ENCODE measurements around the gene ZNF322. TPM values are rescaled to one million over a fixed set of nuclear protein-coding genes. Genes with fewer than 3 reads are reported as not detected.
A peak's percentile ranks its signal among the peaks of the same experiment; 100 is the strongest.
"Not testable (repeated sequence)": the region's sequence is repeated elsewhere in the genome, so short reads cannot be mapped to it uniquely, and the experiment has no call there.

Gene ZNF322, protein sequence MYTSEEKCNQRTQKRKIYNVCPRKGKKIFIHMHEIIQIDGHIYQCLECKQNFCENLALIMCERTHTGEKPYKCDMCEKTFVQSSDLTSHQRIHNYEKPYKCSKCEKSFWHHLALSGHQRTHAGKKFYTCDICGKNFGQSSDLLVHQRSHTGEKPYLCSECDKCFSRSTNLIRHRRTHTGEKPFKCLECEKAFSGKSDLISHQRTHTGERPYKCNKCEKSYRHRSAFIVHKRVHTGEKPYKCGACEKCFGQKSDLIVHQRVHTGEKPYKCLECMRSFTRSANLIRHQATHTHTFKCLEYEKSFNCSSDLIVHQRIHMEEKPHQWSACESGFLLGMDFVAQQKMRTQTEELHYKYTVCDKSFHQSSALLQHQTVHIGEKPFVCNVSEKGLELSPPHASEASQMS
- polyA plus RNA-seq (2013, experiment 1 of 2; ENCODE audit: insufficient read length): 14.0 TPM
- 13.1 TPM for polyA plus RNA-seq (2013, experiment 2 of 2; ENCODE audit: insufficient read length)

DNA sequence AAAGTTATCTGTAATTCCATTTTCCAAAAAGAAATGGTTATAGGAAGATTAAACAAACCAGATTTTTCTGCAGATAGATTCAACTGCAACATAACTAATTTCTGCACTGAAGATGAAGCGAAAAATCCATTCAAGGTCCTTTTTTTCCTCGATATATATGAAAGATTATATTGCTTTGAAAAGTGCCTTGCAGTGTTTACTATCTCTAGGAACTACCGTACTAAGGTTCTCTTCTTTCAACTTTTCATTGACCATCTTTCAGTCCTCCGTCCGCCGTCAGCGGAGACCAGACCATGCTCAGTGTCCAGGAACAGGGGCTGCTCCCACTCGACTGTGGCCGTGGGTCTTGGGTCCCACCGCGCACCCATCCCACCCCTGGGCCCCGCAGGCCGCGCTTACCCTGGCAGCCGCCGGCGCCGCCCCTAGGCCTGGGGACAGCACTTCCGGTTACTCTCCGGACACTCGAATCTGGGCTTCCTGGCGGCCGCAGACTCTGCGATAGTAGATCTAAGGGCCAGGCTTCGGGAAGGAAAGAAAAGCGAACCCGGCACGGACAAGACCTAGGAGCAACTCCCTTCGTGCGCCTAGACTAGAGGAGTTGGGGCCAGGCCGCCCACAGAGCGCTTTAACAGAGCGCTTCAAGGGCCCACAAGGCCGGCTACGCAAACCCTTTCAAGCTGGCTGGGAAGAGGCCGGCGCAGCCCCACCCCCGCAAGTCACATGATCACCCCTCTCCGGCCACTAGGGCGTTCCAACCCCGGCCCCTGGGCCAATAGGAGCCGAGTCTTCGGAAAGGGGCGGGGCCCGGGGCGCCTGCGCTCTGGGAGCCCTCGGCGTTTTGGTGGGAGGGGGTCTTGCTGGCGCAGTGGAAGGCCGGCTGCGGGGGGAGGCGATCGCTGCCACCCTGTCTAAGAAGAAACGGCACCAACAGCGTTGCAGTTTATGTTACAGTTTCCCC, at the start of gene ZNF322:
ZNF322 (minus strand) TSS at position 705 of the 958 bp plus-strand sequence. CDS start 21,193 bp downstream, outside the sequence.
- DNase-seq: peak; percentile 92

- DNase-seq: not testable (repeated sequence)
Measured at GRCh38 chr6:26705780-26706179, 46.2 kb upstream of the ZNF322 start.

DNA sequence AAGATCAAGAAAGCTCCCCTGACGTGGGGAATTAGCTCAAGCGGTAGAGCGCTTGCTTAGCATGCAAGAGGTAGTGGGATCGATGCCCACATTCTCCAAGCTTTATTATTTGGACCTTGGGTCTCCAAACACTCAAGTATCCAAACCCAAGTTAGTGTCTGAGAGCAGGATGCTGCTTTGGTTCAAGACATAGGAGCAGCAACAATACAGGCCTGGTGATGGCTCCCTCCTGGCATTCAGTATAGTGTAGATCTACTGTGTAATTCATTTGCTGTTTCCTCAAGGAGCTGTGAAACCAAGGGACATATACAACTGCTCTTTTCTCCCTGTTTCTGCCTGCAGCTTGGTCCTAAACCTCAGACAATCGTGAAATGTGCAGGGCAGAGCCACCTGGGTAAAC, 45.8 kb upstream of the ZNF322 start:
- not testable (repeated sequence) for DNase-seq

DNA sequence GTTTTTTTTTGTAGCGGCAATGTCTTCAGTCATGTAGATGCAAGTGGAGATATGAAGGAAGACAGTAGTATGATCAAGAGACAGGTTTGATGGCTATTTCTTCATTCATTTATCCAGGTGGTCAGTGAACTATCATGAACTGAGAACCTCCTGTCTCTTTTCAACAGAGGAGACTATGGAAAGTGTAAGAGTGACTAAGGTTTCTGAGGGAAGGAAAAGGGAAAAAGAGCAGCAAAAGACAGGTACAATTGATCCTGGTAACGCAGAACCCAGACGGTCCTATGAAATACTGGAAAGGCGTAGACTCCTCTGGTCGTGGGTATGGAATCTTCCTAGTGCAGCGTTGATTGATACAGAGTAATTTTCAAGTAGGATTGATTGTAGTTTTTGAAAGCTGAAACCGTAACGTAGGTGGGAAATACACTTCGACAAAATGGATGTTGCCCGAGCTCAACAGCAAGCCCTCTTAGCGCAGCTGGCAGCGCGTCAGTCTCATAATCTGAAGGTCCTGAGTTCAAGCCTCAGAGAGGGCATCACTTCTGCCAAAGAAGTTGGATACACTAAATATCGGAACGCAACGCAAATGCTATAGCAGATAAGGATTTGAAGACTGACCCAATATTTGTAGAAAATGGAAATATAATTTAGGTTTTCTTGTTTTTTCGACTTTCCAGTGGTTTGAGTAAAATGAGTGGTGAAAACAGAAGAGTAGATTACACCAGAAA, 41.6 kb upstream of the ZNF322 start:
- DNase-seq: not testable (repeated sequence)

DNA sequence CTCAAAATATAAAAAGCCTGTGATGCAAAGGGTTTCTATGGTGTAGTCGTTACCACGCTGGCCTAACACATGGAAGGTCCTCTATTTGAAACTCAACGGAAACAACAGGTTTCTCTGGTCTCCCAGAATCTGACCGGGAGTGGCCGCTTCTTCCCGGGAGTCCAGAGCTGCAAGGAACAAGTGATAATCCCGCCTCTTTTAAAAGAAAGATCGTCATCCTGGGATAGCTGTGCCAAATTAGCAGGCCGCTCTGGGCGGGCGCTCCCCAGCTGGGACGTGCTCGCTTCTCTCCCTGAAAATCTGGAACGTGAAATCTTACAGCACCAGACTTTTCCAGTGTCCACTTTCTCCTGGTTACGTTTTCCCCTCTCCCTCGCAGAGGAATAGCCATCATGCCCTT, 38.0 kb upstream of the ZNF322 start:
- DNase-seq: not testable (repeated sequence)

DNA sequence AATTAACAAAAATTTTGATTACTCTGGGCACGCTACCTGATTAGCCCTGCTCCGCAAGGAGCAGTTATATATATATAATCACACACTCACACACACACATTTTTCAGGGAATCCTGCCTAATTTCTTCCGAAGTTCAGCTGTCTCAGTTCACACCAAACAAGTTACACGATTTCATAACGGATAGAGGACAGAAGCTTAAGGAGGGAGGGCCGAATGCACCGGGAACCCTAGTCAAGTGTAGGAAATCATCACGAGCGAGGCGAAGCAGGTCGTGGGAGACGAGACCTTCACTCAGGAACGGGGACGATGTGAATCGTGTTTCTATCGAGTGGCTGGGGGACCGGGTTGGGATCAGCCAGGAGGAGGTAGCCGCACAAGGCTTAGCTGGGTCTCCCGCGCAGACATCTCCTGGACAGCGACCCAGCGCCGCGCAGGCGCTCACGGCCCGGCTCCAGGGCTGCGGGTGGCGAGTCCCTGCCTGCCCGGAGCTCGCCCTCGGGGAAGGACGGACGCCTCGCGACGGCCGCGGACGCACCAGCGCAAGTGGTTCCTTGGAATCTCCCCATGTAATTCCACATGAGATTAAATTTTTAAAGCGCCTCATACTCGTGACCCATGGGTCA, 29.9 kb upstream of the ZNF322 start:
- not testable (repeated sequence) for DNase-seq

DNA sequence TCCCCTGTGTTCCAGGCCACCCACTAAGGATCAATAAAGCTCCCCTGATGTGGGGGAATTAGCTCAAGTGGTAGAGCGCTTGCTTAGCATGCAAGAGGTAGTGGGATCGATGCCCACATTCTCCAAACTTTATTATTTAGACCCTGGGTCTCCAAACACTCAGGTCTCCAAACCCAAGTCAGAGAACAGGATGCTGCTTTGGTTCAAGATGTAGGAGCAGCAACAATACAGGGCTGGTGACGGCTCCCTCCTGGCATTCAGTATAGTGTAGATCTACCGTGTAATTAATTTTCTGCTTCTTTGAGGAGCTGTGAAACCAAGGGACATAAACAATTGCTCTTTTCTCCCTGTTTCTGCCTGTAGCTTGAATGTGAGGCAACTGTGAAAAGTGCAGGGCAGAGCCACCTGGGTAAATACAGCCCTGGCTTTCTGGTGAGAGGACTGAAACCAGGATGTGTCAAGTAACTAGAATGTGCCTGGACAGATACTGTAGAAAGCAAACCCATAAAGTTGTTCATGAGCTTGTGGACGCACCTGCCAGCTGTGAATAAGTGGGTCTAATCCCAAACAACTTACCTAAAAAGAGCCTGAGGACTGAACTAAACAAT, 23.0 kb upstream of the ZNF322 start:
- not testable (repeated sequence) for DNase-seq

DNA sequence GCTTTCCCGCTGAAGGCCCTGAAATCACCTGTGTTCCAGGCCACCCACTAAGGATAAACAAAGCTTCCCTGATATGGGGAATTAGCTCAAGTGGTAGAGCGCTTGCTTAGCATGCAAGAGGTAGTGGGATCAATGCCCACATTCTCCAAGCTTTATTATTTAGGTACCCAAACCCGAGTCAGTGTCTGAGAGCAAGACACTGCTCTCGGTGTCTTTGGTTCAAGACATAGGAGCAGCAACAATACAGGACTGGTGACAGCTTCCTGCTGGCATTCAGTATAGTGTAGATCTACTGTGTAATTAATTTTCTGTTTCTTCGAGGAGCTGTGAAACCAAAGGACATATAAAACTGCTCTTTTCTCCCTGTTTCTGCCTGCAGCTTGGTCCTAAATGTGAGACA, 13.7 kb upstream of the ZNF322 start:
- DNase-seq: not testable (repeated sequence)

DNA sequence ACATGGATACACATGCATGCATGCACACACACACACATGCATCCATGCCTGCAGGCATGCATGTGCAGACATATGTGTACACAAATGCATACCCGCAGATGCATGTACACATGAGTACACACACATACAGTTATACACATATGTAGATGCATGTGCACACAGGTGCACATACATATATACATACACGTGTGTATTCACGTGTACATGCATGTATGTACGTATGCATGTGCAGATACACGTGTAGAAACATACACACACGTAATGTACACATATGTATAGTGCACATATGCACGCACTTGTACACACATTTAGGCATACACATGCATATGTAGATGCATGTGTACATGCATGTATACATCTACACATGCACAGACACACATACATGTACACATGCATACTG, 11.0 kb upstream of the ZNF322 start:
- DNase-seq: not testable (repeated sequence)

DNA sequence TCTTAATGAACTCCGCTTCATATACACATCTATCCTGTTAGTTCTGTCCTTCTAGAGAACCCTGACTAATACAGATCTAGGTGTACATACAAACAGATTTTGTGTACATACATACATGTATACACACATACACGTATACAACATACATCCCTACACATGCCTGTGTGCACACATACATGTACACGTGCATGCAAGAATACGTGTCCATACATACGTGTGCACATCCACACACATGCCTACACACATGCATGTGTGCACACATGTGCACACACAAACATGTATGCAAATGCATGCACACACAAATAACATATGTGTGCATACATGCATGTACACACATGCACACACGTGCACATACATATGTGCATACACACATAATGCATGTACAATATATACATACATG, 10.5 kb upstream of the ZNF322 start:
- not testable (repeated sequence) for DNase-seq

DNA sequence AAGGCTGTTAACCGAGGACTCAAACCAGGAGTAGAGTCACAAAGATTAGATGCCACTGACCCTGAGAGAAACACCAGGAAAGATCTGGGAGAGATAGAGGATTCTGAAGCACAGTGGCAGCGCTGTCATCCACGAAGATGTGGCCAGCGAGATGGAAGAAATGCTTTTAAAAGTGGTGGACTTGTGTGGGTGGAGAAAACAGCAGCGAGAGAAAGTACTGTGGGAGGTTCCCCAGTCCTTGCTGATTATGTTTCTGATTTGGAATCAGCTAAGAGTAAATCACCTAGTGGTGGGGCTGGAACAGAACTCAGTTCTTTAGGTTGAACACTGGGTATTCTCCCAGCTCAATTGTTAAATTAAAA, 435 bp upstream of the ZNF322 start:
- peak; percentile 28 for DNase-seq

GRCh38 chr6:26657256-26657655, 2.3 kb downstream of the ZNF322 start:
- no peak for DNase-seq

GRCh38 chr6:26653007-26653406, 6.5 kb downstream of the ZNF322 start:
- no peak for DNase-seq

DNA sequence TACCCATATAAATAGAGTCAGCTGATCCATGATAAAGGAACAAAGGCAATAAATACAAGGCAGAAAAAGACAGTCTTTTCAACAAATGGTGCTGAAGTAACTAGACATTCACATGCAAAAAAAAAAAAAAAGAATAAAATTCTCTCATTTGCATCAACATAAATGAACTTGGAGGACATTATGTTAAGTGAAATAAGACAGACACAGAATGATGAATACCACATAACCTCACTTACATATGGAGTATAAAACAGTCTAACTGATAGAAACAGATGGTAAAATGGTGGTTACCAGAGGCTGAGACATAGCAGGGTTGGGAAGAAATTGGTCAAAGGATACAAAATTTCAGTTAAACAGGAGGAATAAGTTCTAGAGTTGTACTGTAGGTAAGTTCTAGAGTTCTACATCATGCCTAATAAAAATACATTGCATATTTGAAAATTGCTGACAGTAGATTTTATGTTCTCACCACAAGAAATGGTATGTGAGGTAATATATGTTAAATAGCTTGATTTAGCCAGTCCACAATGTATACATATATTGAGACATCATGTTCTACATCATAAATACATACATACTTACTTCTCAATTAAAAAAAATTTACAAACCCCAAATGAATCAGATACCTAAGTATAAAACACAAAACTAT, 8.3 kb downstream of the ZNF322 start:
- no peak for DNase-seq

DNA sequence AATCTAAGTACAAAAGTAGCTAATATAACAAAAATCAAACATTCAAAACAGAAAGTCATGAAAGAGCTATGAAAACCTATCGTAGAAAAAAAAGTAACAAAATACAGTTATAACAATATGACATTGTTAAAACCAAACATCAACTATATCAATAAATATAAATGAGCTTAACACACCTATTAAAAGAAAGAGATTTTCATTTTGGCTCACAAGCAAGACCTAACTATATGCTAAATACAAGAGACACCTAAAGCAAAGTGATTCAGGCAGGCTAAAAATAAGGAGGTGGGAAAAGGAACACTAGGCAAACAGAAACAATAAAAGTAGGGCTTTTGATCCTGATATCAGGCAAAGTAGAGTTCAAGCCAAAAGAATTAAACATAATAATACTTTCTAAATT, 13.5 kb downstream of the ZNF322 start:
- DNase-seq: no peak

DNA sequence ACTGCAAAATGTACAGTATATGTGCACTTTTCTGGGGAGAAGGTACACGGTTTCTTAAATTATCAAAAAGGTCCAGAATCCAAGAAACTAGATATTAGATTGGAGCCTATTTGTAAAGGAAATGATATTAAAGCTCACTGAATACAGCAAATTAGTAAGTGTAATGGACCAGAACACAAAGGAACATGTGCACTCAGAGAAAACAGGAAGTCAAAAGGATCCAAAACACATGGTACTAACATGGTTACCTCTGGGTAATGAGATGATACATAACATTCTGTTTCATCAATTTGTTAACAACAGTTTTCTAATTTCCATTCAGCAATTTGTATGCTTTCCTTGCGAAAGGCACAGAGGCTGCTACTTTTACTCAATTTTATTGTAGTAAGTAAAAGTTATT, 18.7 kb downstream of the ZNF322 start:
- DNase-seq: no peak

DNA sequence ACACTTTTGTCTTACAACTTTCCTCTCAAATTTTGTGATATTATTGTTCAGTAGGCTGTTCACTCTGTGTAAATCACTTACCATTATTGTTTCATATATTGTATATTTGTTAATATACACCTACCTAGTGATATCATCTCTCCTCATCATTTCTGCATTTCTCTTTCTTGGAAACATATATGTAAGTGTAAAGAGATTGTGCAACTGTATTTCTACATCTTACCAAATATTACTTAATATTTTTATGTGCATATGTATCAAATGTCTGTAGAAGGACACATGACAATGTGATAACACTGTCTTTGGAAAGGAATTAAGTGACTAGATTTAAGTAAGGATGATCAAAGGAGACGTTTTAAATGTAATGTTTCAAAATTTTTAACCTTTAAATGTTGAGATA, 30.2 kb downstream of the ZNF322 start:
- no peak for DNase-seq

DNA sequence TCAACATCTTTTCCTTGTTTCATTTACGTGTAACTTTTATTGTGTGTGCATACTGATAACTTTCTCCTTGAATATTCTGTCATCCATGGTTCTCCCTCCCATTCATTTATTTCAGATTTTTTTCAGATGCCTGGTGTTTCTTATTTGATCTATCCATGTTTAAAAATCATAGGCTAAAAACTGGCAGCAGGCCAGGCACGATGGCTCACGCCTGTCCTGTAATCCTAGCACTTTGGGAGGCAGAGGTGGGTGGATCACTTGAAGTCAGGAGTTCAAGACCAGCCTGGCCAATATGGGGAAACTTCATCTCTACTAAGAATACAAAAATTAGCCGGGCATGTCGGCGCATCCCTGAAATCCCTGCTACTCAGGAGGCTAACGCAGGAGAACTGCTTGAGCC, 31.7 kb downstream of the ZNF322 start:
- DNase-seq: no peak

DNA sequence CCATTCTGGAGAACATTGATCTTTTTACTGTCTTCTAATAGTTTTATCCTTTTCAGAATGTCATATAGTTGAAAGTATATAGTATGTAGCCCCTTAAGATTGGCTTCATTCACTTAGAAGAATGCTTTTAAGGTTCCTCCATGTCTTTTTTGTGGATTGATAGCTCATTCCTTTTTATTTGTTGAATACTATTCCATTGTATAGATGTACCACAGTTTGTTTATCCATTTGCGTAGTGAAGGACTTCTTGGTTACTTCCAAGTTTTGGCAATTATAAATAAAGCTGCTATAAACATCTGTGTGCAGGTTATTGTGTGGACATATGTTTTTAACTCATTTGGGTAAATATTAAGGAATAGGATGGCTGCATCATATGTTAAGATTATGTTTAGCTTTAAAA, 35.0 kb downstream of the ZNF322 start:
- DNase-seq: no peak

GRCh38 chr6:26623339-26623859, 36.1 kb downstream of the ZNF322 start:
- DNase-seq: no peak
